Activated T-helper 1 cell treated with anti-CD3 and anti-CD28 coated beads, Interleukin-2, amount 50 U/mL, for 16 hours (primary cell): ENCODE data around the gene ANKRD36C.
"Not testable (repeated sequence)": the region's sequence is repeated elsewhere in the genome, so short reads cannot be mapped to it uniquely, and the experiment has no call there.

Source experiments
- DNase-seq, 2 donors: peaks; one replicate each; pipeline ENCODE4 v3.0.0-alpha.2; 2020; ENCODE audit warnings: low read depth in 1 of 2, low spot score in 1 of 2

ANKRD36C gene

GRCh38 chr2:95991351-95992094, at the start of gene ANKRD36C:
ANKRD36C (minus strand) TSS chr2:95991824; CDS start chr2:95991708, 116 bp downstream.
- not testable (repeated sequence) for DNase-seq

DNA sequence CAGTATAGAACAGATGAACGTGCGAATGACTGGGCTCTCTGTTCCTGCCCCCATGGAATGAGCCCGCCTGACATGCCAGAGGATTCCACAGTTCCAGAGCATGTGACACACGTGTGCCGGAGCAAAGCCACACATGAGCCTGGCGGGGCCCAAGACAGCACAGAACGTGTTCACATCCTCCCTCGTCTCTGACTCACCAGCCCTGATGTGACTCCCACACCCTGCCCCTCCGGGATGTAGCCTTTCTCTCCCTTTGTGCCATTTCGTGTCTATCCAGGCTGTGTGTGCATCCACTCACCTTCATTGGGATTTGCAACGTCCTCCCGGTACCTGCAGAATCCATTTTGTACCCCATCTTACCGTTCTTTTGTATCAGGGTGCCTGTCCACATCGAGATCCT, 43.9 kb upstream of the ANKRD36C start:
- not testable (repeated sequence) for DNase-seq

- DNase-seq: not testable (repeated sequence)
Measured at GRCh38 chr2:96034792-96035191, 43.2 kb upstream of the ANKRD36C start, which contains the start of gene GPAT2. GPAT2 (minus strand) TSS chr2:96034916; CDS start chr2:96032359, 2,557 bp downstream.

DNA sequence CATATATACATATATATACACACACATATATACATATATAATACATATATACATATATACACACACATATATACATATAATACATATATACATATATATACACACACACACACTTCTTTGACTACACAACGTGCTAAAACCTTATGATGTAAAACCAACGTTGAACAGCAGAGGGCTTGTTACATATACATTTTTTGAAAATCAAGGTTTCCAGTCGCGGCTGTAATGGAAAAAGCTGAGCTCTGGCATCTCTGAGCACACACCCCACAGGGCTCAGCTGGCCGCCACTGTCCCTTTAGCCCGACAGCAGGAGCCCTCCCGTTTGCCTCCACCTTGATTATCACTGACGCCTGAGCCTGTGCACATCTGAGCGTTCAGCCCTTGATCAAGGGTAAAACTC, 42.4 kb upstream of the ANKRD36C start:
- not testable (repeated sequence) for DNase-seq

- DNase-seq: not testable (repeated sequence)
Measured at GRCh38 chr2:96027725-96028325, 36.2 kb upstream of the ANKRD36C start.

GRCh38 chr2:96025755-96026154, 34.1 kb upstream of the ANKRD36C start:
- DNase-seq: not testable (repeated sequence)

- DNase-seq: no peak
Measured at GRCh38 chr2:96025194-96025492, 33.5 kb upstream of the ANKRD36C start.

DNA sequence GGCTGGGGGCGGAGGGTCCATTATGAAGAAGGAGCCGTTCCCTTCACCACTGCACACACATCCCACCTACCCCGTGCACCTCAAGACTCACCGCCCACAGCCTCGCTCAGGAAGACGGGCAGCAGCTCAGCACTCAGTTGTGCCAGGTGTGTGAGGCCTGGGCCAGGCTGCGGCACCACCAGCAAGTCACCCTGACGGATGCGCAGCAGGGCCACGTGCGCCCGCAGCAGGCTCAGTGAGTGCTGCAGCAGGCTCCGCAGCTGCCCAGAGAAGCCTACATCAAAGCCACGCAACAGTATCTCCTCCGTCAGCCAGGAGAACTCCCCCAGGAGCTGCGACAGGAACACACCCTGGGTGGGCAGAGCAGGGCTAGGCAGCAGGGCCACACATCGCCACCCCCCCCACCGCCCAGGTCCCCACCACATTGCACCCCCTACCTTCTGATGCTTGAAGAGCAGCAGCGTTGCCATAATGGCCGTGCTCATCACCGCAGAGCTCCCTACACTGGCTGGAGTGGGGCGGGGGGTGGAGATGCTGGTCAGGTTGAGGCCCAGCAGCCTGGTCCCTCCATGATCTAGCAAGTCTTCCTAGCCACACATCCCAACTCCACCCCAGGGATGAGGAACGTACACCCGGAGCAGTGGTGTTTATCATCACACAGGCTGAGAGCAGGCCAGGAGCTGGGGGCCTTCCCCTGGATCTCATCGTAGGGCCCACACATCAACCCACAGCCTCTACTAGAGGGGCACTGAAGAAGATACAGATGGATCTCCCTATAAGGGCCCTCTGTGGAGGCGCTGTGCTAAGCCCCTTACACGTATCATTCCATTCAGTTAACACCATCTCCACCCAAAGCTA, 32.9 kb upstream of the ANKRD36C start:
- no peak for DNase-seq

DNA sequence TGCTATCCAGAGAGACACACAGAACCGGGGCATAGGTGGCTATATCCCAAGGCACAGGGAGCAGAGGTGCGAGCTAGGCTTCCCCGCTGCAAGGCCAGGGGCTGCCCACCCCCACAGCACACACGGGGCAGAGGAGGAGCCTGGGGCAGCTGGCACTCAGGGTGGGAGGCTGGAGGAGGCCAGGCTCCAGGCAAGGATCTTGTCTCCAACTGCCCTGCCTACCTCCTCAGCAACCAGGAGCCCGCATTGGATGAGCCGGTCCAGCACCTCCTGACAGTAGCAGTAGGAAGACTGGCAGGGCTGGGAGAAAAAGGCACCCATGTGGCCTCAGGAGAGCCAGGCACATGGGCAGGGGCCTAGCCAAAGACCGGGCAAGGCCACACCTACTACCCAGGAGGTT, 32.1 kb upstream of the ANKRD36C start:
- not testable (repeated sequence) for DNase-seq

DNA sequence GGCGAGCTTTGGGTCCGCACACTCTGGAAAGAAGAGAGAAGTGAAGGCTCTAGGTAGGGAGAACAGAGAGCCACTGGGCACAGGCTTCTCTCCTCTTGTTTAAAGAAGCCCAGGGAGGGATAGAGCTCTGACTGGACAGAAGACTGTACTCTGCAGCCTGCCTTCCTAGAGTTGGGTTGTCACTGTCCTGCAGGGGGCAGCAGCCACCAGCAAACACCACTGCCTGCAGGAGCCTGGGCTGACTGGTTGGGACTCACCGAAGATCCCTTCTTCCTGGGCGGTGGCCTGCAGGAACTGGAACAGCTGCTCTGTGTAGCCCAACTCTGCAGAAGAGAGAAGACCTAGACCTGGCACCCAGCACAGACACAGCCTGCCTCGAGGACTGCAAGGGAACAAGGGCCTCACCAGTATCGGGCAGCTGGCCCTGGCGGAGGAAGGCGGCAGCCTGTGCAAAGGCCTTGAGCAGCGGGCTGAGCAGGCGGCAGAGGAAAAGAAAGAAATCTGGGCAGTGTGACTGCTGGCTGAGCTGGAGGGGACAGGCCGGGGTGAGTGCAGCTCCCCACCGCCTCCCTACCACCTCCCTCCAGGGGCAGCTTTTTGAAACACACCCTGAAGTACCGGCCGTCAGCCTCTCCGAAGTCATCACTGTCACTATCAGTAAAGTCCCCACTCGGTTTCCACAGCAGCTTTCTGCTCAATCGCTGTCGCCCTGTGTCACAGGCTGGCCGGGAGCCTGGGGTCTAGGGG, 31.2 kb upstream of the ANKRD36C start:
- DNase-seq: peak; percentile 38 to 55

- not testable (repeated sequence) for DNase-seq
Measured at GRCh38 chr2:96022126-96022525, 30.5 kb upstream of the ANKRD36C start.

GRCh38 chr2:96021142-96021541, 29.5 kb upstream of the ANKRD36C start:
- not testable (repeated sequence) for DNase-seq

- not testable (repeated sequence) for DNase-seq
Measured at GRCh38 chr2:96019909-96020590, 28.4 kb upstream of the ANKRD36C start.

GRCh38 chr2:96016321-96016720, 24.7 kb upstream of the ANKRD36C start:
- not testable (repeated sequence) for DNase-seq

GRCh38 chr2:96012792-96013264, 21.2 kb upstream of the ANKRD36C start:
- DNase-seq: not testable (repeated sequence)

GRCh38 chr2:96012086-96012791, 20.6 kb upstream of the ANKRD36C start:
- not testable (repeated sequence) for DNase-seq

GRCh38 chr2:96011129-96011455, 19.5 kb upstream of the ANKRD36C start:
- DNase-seq: not testable (repeated sequence)

DNA sequence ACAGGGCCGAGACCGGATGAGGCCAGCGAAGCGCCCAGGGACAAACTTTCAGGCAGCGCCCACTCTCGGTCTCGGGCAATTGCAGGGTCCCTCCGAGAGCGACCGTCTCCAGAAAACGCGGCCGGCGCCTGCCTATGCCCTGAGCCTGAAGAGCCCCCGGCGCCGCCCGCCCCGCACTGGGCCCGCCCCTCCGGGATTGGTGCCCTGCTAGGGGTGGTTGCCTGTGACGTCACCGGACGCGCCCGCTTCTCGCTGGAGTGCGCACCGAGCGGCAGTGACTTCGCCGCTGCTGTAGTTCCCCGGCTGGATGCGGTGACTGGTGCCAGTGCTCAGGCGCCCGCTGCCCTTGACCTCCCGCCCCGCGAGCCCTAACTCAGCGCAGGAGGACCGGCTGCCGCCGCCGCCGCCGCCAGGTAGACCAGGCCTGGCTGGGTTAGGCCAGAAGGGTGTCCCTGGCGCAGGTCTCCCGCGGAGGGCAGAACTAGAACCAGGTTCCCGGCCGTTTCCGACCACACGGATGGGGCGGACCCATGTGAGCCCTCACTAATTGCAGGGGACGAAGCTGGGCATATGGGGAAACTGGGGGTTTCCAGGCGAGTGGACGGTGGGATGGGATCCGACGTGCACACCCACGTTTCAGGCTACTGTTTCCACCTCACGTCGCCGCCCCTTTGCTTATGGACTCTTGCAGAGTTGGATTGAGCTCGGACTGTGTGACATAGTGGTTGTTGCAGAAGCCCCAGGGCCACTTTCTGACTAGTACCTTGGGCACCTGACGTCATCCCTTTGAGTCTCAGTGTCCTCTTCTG, 18.9 kb upstream of the ANKRD36C start:
- DNase-seq: peak; percentile 92

DNA sequence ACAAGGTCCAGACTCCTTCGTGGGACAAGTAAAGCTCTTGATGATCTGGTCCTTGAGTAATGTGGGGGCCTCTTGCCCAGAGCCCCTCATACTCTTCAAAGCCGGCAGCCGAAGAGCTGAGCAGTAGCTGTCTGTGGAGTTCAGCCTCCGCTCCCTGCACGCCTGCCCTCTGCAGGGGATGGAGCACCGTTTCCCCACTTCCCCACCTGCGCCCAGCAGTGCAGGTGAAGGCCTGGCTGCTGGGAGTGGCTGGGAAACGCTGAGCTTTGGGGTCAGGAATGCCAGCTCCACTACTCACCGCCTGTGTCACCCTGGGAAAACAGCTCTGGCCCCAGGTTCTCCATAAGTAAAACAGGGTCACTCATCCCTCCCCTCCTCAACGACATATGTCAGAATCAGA, 18.2 kb upstream of the ANKRD36C start:
- DNase-seq: not testable (repeated sequence)
